K562 (cell line): Measurements from ENCODE around the gene VMP1. TPM values are rescaled to one million over a fixed set of nuclear protein-coding genes. Genes with fewer than 3 reads are reported as not detected.
A peak's percentile ranks its signal among the peaks of the same experiment; 100 is the strongest.

Experiments used
- ARID1B ChIP-seq: fragments of 450-650 bp; IDR thresholded peaks from 2 replicates; pipeline ENCODE4 v1.6.1; 2016; ENCODE audit warnings: antibody characterized with exemption, mild to moderate bottlenecking, inconsistent platforms
- ETS2 ChIP-seq: IDR thresholded peaks from 2 replicates; pipeline ENCODE4 v1.6.1; 2016; ENCODE audit warnings: borderline replicate concordance, missing genetic modification characterization, mild to moderate bottlenecking, moderate library complexity, missing compliant biosample characterization; ENCODE audit not compliant: poor library complexity, severe bottlenecking
- FOXJ2 ChIP-seq: fragments of 200-800 bp; sonication (Bioruptor generic); IDR thresholded peaks from 2 replicates; pipeline ENCODE4 v1.6.1; 2016; ENCODE audit warnings: missing genetic modification characterization, missing compliant biosample characterization
- HMG20B ChIP-seq: fragments of 250-450 bp; sonication (Bioruptor Pico); IDR thresholded peaks from 2 replicates; pipeline ENCODE4 v1.5.0; 2021; ENCODE audit warnings: mild to moderate bottlenecking
- JUNB ChIP-seq: fragments of 450-650 bp; formaldehyde crosslinking; conservative IDR thresholded peaks from 2 replicates; pipeline ENCODE4 v1.4.0; 2020; ENCODE audit warnings: mild to moderate bottlenecking
- KHSRP ChIP-seq: fragments of 450-650 bp; IDR thresholded peaks from 2 replicates; pipeline ENCODE4 v1.6.1; 2017
- NCOA6 ChIP-seq: fragments of 450-650 bp; IDR thresholded peaks from 2 replicates; pipeline ENCODE4 v1.6.1; 2017; ENCODE audit warnings: mild to moderate bottlenecking
- NFRKB ChIP-seq: fragments of 450-650 bp; IDR thresholded peaks from 2 replicates; pipeline ENCODE4 v1.6.1; 2016; ENCODE audit warnings: low read depth
- PCBP1 ChIP-seq: fragments of 200-400 bp; formaldehyde crosslinking; IDR thresholded peaks from 2 replicates; pipeline ENCODE4 v1.6.1; 2018; ENCODE audit warnings: mild to moderate bottlenecking, low read depth, low read length; ENCODE audit not compliant: poor library complexity, severe bottlenecking
- POLR2AphosphoS2 ChIP-seq: IDR thresholded peaks from 2 replicates; pipeline ENCODE4 v1.6.1; 2012; ENCODE audit warnings: low read length, improper control_type of control experiment
- RBM17 ChIP-seq: fragments of 200-400 bp; formaldehyde crosslinking; IDR thresholded peaks from 2 replicates; pipeline ENCODE4 v1.6.1; 2017; ENCODE audit warnings: low read depth, mild to moderate bottlenecking, low read length, borderline replicate concordance
- TSC22D4 ChIP-seq: fragments of 450-650 bp; IDR thresholded peaks from 2 replicates; pipeline ENCODE4 v1.6.1; 2016; ENCODE audit warnings: missing genetic modification characterization, missing biosample characterization, control low read depth
- ZNF146 ChIP-seq: IDR thresholded peaks from one replicate; pipeline ENCODE4 v1.6.1; 2018; ENCODE audit warnings: missing compliant biosample characterization; ENCODE audit not compliant: unreplicated experiment
- ZNF79 ChIP-seq: fragments of 250-450 bp; sonication (Bioruptor Pico); IDR thresholded peaks from 2 replicates; pipeline ENCODE4 v1.4.0; 2020; ENCODE audit warnings: low read depth, mild to moderate bottlenecking, moderate library complexity
- polyA plus RNA-seq, 8 experiments: library from polyadenylated mRNA; depleted of rRNA in 4 of 8; stranded (reverse) in 5 of 8; unstranded in 3 of 8; fragments of >200 nt; fragmentation: Nextera tagmentation in 2 of 8; fragmentation: Illumina TruSeq in 1 of 8; extraction: Ambion mirVana in 2 of 8; extraction: Trizol in 1 of 8; gene quantifications; 2 replicates each; pipeline versions ENCODE4 v1.2.1 to v1.2.3, GENCODE V29; 2011 to 2014; ENCODE audit warnings: inconsistent platforms in 1 of 8, missing spikeins in 1 of 8
- total RNA-seq, 7 experiments: library from RNA; depleted of rRNA in 6 of 7; stranded (reverse); fragments of >200 nt in 6 of 7; fragmentation: Illumina TruSeq in 2 of 7; extraction: Trizol in 2 of 7; gene quantifications; 2 replicates each; pipeline versions ENCODE4 v1.2.1 to v1.2.3, GENCODE V29; 2011 to 2021; ENCODE audit warnings: low replicate concordance in 1 of 7
- TF ChIP-seq, protein P1 (sequence below): fragments of 450-650 bp; IDR thresholded peaks from 2 replicates; pipeline ENCODE4 v1.6.1; 2016; ENCODE audit warnings: low read depth
- TF ChIP-seq, protein P2 (sequence below): IDR thresholded peaks from 2 replicates; pipeline ENCODE4 v1.6.1; 2012; ENCODE audit warnings: low read depth, low read length, improper control_type of control experiment, borderline replicate concordance

VMP1 gene
- total and polyA plus RNA-seq, 9 of the 15 experiments (the other 6 are each of a cell fraction or from before 2014, with no cell fraction given): 123 to 304 (median 151) TPM

DNA sequence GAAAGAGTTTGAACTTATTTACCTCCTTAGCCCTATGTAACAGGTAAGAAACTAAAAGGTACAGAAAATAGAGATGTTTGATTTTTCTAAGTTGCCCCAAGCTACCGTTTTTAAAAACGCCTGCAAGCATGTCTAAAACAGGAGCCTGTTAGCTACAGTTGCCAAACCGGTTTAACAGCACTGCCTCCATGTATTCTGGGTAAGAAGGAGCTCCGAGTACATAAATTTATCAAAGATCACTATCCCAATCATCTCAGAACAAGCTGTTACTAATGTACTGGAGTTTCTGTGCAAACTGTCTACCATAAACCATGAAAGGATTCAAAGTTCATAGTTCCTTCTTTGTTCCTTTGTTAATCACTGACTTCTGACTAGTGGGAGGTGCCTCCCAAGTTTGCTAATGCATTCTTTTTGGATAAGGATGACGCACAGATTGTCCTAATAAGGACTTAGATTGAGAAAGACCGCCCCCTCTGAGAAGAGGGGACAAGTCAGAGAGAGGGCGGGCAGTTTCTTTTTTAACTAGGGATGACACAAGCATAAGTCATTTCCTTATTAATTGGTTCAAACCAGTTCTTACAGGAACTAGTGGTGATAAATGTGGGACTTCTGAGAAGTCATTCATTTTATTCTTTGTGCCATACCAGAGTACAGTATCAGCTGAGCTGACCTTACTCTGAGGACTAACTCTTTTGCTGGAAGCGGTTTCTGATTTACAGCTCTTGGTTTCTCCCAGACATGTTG, 130.0 kb downstream of the VMP1 start (continued):
- TF ChIP-seq NFRKB: peak; percentile 26; the same call in 1 of the 2 replicates
- no peak for TF ChIP-seq JUNB (CRISPR knock-in tag)
- TF ChIP-seq ETS2 (tag): no peak
- TF ChIP-seq TSC22D4 (tag): no peak
- no peak for TF ChIP-seq ZNF146 (CRISPR knock-in tag)
- TF ChIP-seq ZNF79 (CRISPR knock-in tag): peak; percentile 73
- no peak for TF ChIP-seq PCBP1
- TF ChIP-seq NCOA6: no peak
- peak; percentile 98 for TF ChIP-seq POLR2AphosphoS2
- TF ChIP-seq, protein P1, sequence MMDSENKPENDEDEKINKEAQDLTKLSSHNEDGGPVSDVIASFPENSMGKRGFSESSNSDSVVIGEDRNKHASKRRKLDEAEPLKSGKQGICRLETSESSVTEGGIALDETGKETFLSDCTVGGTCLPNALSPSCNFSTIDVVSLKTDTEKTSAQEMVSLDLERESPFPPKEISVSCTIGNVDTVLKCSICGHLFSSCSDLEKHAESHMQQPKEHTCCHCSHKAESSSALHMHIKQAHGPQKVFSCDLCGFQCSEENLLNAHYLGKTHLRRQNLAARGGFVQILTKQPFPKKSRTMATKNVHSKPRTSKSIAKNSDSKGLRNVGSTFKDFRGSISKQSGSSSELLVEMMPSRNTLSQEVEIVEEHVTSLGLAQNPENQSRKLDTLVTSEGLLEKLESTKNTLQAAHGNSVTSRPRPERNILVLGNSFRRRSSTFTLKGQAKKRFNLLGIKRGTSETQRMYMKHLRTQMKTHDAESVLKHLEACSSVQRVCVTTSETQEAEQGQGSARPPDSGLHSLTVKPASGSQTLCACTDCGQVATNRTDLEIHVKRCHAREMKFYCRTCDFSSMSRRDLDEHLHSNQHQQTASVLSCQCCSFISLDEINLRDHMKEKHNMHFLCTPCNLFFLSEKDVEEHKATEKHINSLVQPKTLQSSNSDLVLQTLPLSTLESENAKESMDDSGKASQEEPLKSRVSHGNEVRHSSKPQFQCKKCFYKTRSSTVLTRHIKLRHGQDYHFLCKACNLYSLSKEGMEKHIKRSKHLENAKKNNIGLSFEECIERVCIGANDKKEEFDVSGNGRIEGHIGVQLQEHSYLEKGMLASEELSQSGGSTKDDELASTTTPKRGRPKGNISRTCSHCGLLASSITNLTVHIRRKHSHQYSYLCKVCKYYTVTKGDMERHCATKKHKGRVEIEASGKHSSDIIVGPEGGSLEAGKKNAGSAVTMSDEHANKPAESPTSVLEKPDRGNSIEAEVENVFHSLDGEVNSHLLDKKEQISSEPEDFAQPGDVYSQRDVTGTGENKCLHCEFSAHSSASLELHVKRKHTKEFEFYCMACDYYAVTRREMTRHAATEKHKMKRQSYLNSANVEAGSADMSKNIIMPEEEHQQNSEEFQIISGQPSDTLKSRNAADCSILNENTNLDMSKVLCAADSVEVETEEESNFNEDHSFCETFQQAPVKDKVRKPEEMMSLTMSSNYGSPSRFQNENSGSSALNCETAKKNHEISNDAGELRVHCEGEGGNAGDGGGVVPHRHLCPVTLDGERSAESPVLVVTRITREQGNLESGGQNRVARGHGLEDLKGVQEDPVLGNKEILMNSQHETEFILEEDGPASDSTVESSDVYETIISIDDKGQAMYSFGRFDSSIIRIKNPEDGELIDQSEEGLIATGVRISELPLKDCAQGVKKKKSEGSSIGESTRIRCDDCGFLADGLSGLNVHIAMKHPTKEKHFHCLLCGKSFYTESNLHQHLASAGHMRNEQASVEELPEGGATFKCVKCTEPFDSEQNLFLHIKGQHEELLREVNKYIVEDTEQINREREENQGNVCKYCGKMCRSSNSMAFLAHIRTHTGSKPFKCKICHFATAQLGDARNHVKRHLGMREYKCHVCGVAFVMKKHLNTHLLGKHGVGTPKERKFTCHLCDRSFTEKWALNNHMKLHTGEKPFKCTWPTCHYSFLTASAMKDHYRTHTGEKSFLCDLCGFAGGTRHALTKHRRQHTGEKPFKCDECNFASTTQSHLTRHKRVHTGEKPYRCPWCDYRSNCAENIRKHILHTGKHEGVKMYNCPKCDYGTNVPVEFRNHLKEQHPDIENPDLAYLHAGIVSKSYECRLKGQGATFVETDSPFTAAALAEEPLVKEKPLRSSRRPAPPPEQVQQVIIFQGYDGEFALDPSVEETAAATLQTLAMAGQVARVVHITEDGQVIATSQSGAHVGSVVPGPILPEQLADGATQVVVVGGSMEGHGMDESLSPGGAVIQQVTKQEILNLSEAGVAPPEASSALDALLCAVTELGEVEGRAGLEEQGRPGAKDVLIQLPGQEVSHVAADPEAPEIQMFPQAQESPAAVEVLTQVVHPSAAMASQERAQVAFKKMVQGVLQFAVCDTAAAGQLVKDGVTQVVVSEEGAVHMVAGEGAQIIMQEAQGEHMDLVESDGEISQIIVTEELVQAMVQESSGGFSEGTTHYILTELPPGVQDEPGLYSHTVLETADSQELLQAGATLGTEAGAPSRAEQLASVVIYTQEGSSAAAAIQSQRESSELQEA: no peak
- TF ChIP-seq, protein P2, sequence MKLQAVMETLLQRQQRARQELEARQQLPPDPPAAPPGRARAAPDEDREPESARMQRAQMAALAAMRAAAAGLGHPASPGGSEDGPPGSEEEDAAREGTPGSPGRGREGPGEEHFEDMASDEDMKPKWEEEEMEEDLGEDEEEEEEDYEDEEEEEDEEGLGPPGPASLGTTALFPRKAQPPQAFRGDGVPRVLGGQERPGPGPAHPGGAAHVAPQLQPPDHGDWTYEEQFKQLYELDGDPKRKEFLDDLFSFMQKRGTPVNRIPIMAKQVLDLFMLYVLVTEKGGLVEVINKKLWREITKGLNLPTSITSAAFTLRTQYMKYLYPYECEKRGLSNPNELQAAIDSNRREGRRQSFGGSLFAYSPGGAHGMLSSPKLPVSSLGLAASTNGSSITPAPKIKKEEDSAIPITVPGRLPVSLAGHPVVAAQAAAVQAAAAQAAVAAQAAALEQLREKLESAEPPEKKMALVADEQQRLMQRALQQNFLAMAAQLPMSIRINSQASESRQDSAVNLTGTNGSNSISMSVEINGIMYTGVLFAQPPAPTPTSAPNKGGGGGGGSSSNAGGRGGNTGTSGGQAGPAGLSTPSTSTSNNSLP: peak; percentile 96
- no peak for TF ChIP-seq FOXJ2 (tag)
- no peak for TF ChIP-seq RBM17
- TF ChIP-seq ARID1B: peak; percentile 74
- TF ChIP-seq HMG20B (CRISPR knock-in tag): no peak
- no peak for TF ChIP-seq KHSRP
